H1 (cell line): ENCODE data around the gene YIPF7. TPM values are rescaled to one million over a fixed set of nuclear protein-coding genes. Genes with fewer than 3 reads are reported as not detected.

Experiments used
- CTCF ChIA-PET: fragments of 300-600 bp; sonication (Branson Sonifier 250); formaldehyde crosslinking; loops from one replicate; lab custom pipeline; 2021; ENCODE audit not compliant: partially characterized antibody; lab: Charles Lee
- POLR2A ChIA-PET: fragments of 300-600 bp; sonication (Branson Sonifier 250); formaldehyde crosslinking; loops from one replicate; lab custom pipeline; 2021; ENCODE audit warnings: inconsistent platforms; ENCODE audit not compliant: partially characterized antibody; lab: Charles Lee
- DNase-seq, 2 experiments: peaks; one replicate each; pipeline versions ENCODE4 v3.0.0 to v3.0.0-alpha.2; 2010 to 2022; ENCODE audit warnings: low spot score in 2 of 2, low read depth in 1 of 2, mixed read lengths in 1 of 2
- FAIRE-seq: peaks from 2 replicates; lab custom pipeline; 2011; peaks lifted over from hg19 to GRCh38; lab: Jason Lieb, UNC
- H2AFZ ChIP-seq: 2 replicates; pipeline ENCODE4 v1.8.1; 2012; ENCODE audit warnings: low read length, inconsistent platforms
- H2AK5ac ChIP-seq: 2 replicates; pipeline ENCODE4 v1.6.1; 2013; ENCODE audit warnings: low read depth, low read length
- H2BK120ac ChIP-seq: replicated peaks from 2 replicates; pipeline ENCODE3; 2013; ENCODE audit warnings: low read depth, low read length, inconsistent platforms
- H2BK12ac ChIP-seq: 2 replicates; pipeline ENCODE4 v1.6.1; 2013; ENCODE audit warnings: low read depth, low read length
- H2BK15ac ChIP-seq: 2 replicates; pipeline ENCODE4 v1.6.1; 2013; ENCODE audit warnings: low read length
- H2BK20ac ChIP-seq: 2 replicates; pipeline ENCODE4 v1.6.1; 2013; ENCODE audit warnings: low read length
- H2BK5ac ChIP-seq: 2 replicates; pipeline ENCODE4 v1.6.1; 2013; ENCODE audit warnings: low read depth, low read length
- H3K14ac ChIP-seq: 2 replicates; pipeline ENCODE4 v1.6.1; 2013; ENCODE audit warnings: inconsistent platforms; ENCODE audit not compliant: insufficient read length
- H3K18ac ChIP-seq: 2 replicates; pipeline ENCODE4 v1.6.1; 2013; ENCODE audit warnings: low read length; ENCODE audit errors: extremely low read depth
- H3K23ac ChIP-seq: 2 replicates; pipeline ENCODE4 v1.6.1; 2013; ENCODE audit warnings: inconsistent platforms; ENCODE audit not compliant: insufficient read length
- H3K23me2 ChIP-seq: 2 replicates; pipeline ENCODE4 v1.6.1; 2013; ENCODE audit warnings: low read depth, low read length
- H3K27ac ChIP-seq: 2 replicates; pipeline ENCODE4 v1.6.1; 2011; ENCODE audit warnings: low read depth, low read length, inconsistent platforms
- H3K27me3 ChIP-seq, 4 experiments: replicated peaks in 1 of 4; 1 replicate in 1 of 4; 2 replicates in 3 of 4; pipeline versions ENCODE4 v1.6.1 to v1.8.1; 2011 to 2013; ENCODE audit warnings: low read length in 3 of 4, mild to moderate bottlenecking in 3 of 4, inconsistent platforms in 2 of 4, mixed read lengths in 2 of 4, moderate library complexity in 1 of 4; ENCODE audit not compliant: control insufficient read depth in 3 of 4, insufficient read depth in 3 of 4; ENCODE audit errors: extremely low read depth in 1 of 4
- H3K36me3 ChIP-seq, 4 experiments: 2 replicates each; pipeline versions ENCODE4 v1.6.1 to v1.8.1; 2011 to 2013; ENCODE audit warnings: mild to moderate bottlenecking in 4 of 4, low read length in 3 of 4, moderate library complexity in 2 of 4, control low read depth in 1 of 4, inconsistent platforms in 1 of 4; ENCODE audit not compliant: insufficient read depth in 4 of 4, control insufficient read depth in 2 of 4
- H3K4ac ChIP-seq: replicated peaks from 2 replicates; pipeline ENCODE3; 2013; ENCODE audit warnings: low read length, low read depth, mixed read lengths, inconsistent platforms; ENCODE audit not compliant: insufficient read length
- H3K4me1 ChIP-seq, 4 experiments: replicated peaks in 1 of 4; 1 replicate in 1 of 4; 2 replicates in 3 of 4; pipeline versions ENCODE4 v1.6.1 to v1.8.1; 2011 to 2013; ENCODE audit warnings: low read length in 3 of 4, inconsistent platforms in 2 of 4, mixed read lengths in 1 of 4; ENCODE audit not compliant: insufficient read depth in 4 of 4, control insufficient read depth in 3 of 4
- H3K4me2 ChIP-seq, 2 experiments: 2 replicates each; pipeline versions ENCODE4 v1.6.1 to v1.8.1; 2011 to 2013; ENCODE audit warnings: low read depth in 2 of 2, low read length in 2 of 2, control low read depth in 1 of 2, inconsistent platforms in 1 of 2, mild to moderate bottlenecking in 1 of 2; ENCODE audit not compliant: insufficient read depth in 1 of 2
- H3K4me3 ChIP-seq, 4 experiments: fragments of 200-600, 300-600 bp in 1 of 4; sonication (generic), shearing (Covaris generic), sonication (Bioruptor Twin) in 1 of 4; 2 replicates each; pipeline versions ENCODE4 v1.5.1 to v1.8.1; 2011 to 2016; ENCODE audit warnings: low read length in 4 of 4, low read depth in 3 of 4, control low read depth in 2 of 4, inconsistent platforms in 2 of 4, mild to moderate bottlenecking in 2 of 4, mixed read lengths in 1 of 4, moderate library complexity in 1 of 4; ENCODE audit not compliant: insufficient read depth in 2 of 4; ENCODE audit errors: extremely low read depth in 1 of 4
- H3K56ac ChIP-seq: replicated peaks from 2 replicates; pipeline ENCODE3; 2013; ENCODE audit warnings: low read depth, mild to moderate bottlenecking, mixed read lengths, low read length, inconsistent platforms; ENCODE audit not compliant: insufficient read length
- H3K79me1 ChIP-seq: 2 replicates; pipeline ENCODE4 v1.6.1; 2013; ENCODE audit warnings: low read depth, low read length, control low read depth
- H3K79me2 ChIP-seq, 2 experiments: 2 replicates each; pipeline versions ENCODE4 v1.6.1 to v1.8.1; 2012 to 2013; ENCODE audit warnings: low read length in 2 of 2, mild to moderate bottlenecking in 2 of 2, inconsistent platforms in 1 of 2; ENCODE audit not compliant: insufficient read depth in 2 of 2, control insufficient read depth in 1 of 2
- H3K9ac ChIP-seq, 4 experiments: replicated peaks in 1 of 4; 1 replicate in 1 of 4; 2 replicates in 3 of 4; pipeline versions ENCODE4 v1.6.1 to v1.8.1; 2011 to 2013; ENCODE audit warnings: low read depth in 3 of 4, low read length in 3 of 4, control low read depth in 2 of 4, mild to moderate bottlenecking in 2 of 4, moderate library complexity in 2 of 4, inconsistent platforms in 1 of 4; ENCODE audit errors: extremely low read depth in 1 of 4
- H3K9me3 ChIP-seq, 2 experiments: 2 replicates each; pipeline versions ENCODE4 v1.6.1 to v1.8.1; 2012 to 2013; ENCODE audit warnings: mild to moderate bottlenecking in 2 of 2, moderate library complexity in 2 of 2, control low read depth in 1 of 2, inconsistent platforms in 1 of 2, low read depth in 1 of 2, low read length in 1 of 2, mixed read lengths in 1 of 2; ENCODE audit not compliant: insufficient read depth in 2 of 2
- H4K20me1 ChIP-seq, 2 experiments: replicated peaks in 1 of 2; 2 replicates each; pipeline versions ENCODE3 to v1.8.1; 2011 to 2013; ENCODE audit warnings: inconsistent platforms in 2 of 2, low read length in 2 of 2, mild to moderate bottlenecking in 1 of 2; ENCODE audit not compliant: insufficient read depth in 2 of 2, control insufficient read depth in 1 of 2
- H4K5ac ChIP-seq: 2 replicates; pipeline ENCODE4 v1.6.1; 2013; ENCODE audit warnings: low read length, low read depth, mixed read lengths, inconsistent platforms; ENCODE audit not compliant: insufficient read length
- H4K8ac ChIP-seq: 2 replicates; pipeline ENCODE4 v1.8.0; 2013; ENCODE audit warnings: mild to moderate bottlenecking, moderate library complexity, low read length, inconsistent platforms; ENCODE audit not compliant: insufficient read depth; ENCODE audit errors: extremely low read depth
- H4K91ac ChIP-seq: replicated peaks from 2 replicates; pipeline ENCODE3; 2013; ENCODE audit warnings: low read length, mixed read lengths, inconsistent platforms; ENCODE audit not compliant: insufficient read length
- CEBPB ChIP-seq: IDR thresholded peaks from 2 replicates; pipeline ENCODE4 v1.6.1; 2012; ENCODE audit warnings: low read depth, low read length
- GTF2F1 ChIP-seq: IDR thresholded peaks from 2 replicates; pipeline ENCODE4 v1.6.1; 2012; ENCODE audit warnings: low read depth, low read length, improper control_type of control experiment, borderline replicate concordance
- HDAC2 ChIP-seq, 2 experiments: fragments of 300-600 bp in 1 of 2; sonication (generic) in 1 of 2; IDR thresholded peaks; 2 replicates each; pipeline ENCODE4 v1.6.1; 2011 to 2012; ENCODE audit warnings: low read depth in 2 of 2, low read length in 2 of 2, mild to moderate bottlenecking in 2 of 2, moderate library complexity in 2 of 2, borderline replicate concordance in 1 of 2, inconsistent platforms in 1 of 2
- JUN ChIP-seq: IDR thresholded peaks from 2 replicates; pipeline ENCODE4 v1.6.1; 2011; ENCODE audit warnings: low read depth, mild to moderate bottlenecking, improper control_type of control experiment, low read length
- JUND ChIP-seq: IDR thresholded peaks from 2 replicates; pipeline ENCODE4 v1.6.1; 2011; ENCODE audit warnings: mild to moderate bottlenecking, improper control_type of control experiment, low read length
- KDM4A ChIP-seq: IDR thresholded peaks from one replicate; pipeline ENCODE4 v1.7.1; 2012; ENCODE audit warnings: low read depth, mild to moderate bottlenecking, moderate library complexity, low read length, inconsistent platforms; ENCODE audit not compliant: severe bottlenecking
- NANOG ChIP-seq: IDR thresholded peaks from 2 replicates; pipeline ENCODE4 v1.6.1; 2011; ENCODE audit warnings: low read length, low read depth, mild to moderate bottlenecking, inconsistent platforms; ENCODE audit not compliant: insufficient read depth, poor library complexity, severe bottlenecking
- PHF8 ChIP-seq: fragments of 200-600 bp; sonication (generic); conservative IDR thresholded peaks from 2 replicates; pipeline ENCODE4 v1.7.1; 2012; ENCODE audit warnings: low read depth, mild to moderate bottlenecking, inconsistent platforms, low read length, moderate library complexity
- POLR2A ChIP-seq, 2 experiments: IDR thresholded peaks; 1 replicate in 1 of 2; 2 replicates in 1 of 2; pipeline ENCODE4 v1.6.1; 2011; ENCODE audit warnings: low read depth in 2 of 2, low read length in 2 of 2, mild to moderate bottlenecking in 2 of 2; ENCODE audit errors: control extremely low read depth in 1 of 2
- SP1 ChIP-seq: IDR thresholded peaks from 2 replicates; pipeline ENCODE4 v1.6.1; 2011; ENCODE audit warnings: low read depth, low read length
- TBP ChIP-seq: IDR thresholded peaks from 2 replicates; pipeline ENCODE4 v1.6.1; 2011; ENCODE audit warnings: low read depth, low read length, improper control_type of control experiment
- TCF12 ChIP-seq: IDR thresholded peaks from 2 replicates; pipeline ENCODE4 v1.6.1; 2011; ENCODE audit warnings: low read depth, mild to moderate bottlenecking, low read length
- YY1 ChIP-seq: IDR thresholded peaks from 2 replicates; pipeline ENCODE4 v1.6.1; 2011; ENCODE audit warnings: low read depth, mild to moderate bottlenecking, low read length
- WGBS, 2 experiments: shearing (Covaris generic) in 1 of 2; methylation state at CpG; one replicate each; pipeline versions ENCODE4 v1.1.6 to v1.1.7; 2013 to 2015; ENCODE audit warnings: low lambda C conversion rate in 2 of 2, mixed read lengths in 2 of 2, inconsistent platforms in 1 of 2, low coverage in 1 of 2, missing lambda C conversion rate in 1 of 2; ENCODE audit not compliant: insufficient replicate concordance in 2 of 2, insufficient coverage in 1 of 2, insufficient read length in 1 of 2; ENCODE audit errors: extremely low coverage in 1 of 2, missing lambda C conversion rate in 1 of 2; 5-methylcytosine and 5-hydroxymethylcytosine counted together
- polyA plus RNA-seq, 7 experiments: library from polyadenylated mRNA; depleted of rRNA in 3 of 7; stranded (reverse) in 5 of 7; unstranded in 2 of 7; fragments of >200 nt in 5 of 7; fragments of 200-250 nt in 2 of 7; gene quantifications; 1 replicate in 5 of 7; 2 replicates in 1 of 7; 4 replicates in 1 of 7; pipeline versions ENCODE4 v1.2.1 to v1.2.3, GENCODE V29; 2011 to 2013; ENCODE audit warnings: missing spikeins in 2 of 7, mixed read lengths in 2 of 7
- total RNA-seq: library from RNA; stranded (reverse); fragmentation: NEBNext Ultra II Directional; extraction: Animal tissue kit (Norgen Biotek cat#: 25700); gene quantifications from 2 replicates; pipeline ENCODE4 v1.2.1, GENCODE V29; 2021
- TF ChIP-seq, protein P1 (sequence below): IDR thresholded peaks from 2 replicates; pipeline ENCODE4 v1.6.1; 2012; ENCODE audit warnings: low read length, inconsistent platforms

The YIPF7 gene
- total and polyA plus RNA-seq, 2 of the 8 experiments (the other 6 are each of a cell fraction or from before 2014, with no cell fraction given): not detected

DNA sequence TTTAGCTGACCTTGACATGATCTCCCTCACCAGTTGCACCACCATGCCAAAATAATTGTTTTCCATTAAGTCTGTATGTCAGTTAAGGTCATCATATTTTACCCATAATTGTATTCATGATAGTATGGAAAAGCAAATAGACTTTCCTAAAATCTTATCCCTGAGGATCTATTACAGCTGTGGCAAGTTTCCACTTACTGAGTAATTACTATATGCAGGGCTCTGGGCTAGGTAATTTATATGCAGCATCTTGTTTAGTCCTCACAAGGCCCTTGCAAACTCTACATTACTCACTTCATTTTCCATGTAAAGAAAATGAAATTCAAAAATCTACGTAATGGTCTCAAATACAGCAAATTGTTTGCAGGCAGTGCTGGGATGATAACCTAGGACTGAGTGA is 34.8 kb downstream of the YIPF7 start:
- Histone ChIP-seq H3K4ac (no peak overlapping the region), H4K8ac (no peak overlapping the region), H3K27ac (no peak overlapping the region), H3K27me3 (no peaks in the 10 kb centered on the region), H3K23me2 (no peaks in the 10 kb centered on the region), H2AFZ (no peak overlapping the region), H3K4me2 (no peak overlapping the region), H4K91ac (no peak overlapping the region), H3K9me3 (no peaks in the 10 kb centered on the region), H4K20me1 (no peaks in the 10 kb centered on the region), H3K79me1 (no peaks in the 10 kb centered on the region), H3K4me1 (no peaks in the 10 kb centered on the region), H3K56ac (no peak overlapping the region), H3K36me3 (no peaks in the 10 kb centered on the region), H2BK20ac (no peak overlapping the region), H2AK5ac (no peak overlapping the region), H3K9ac (no peak overlapping the region), H3K14ac (no peak overlapping the region), H2BK15ac (no peak overlapping the region), H3K18ac (no peak overlapping the region), H3K23ac (no peak overlapping the region), H2BK5ac (no peak overlapping the region), H3K79me2 (no peaks in the 10 kb centered on the region), H2BK12ac (no peak overlapping the region), H4K5ac (no peak overlapping the region), H2BK120ac (no peak overlapping the region), H3K4me3 (no peak overlapping the region)
- 91% methylated on average over 1 of the region's 1 CpG; no CpG with 5 or more reads in 1 of the 2 experiments for whole genome bisulfite sequencing, 2 experiments
- ChIA-PET POLR2A (no interaction called here), CTCF (no interaction called here)
- no peak for FAIRE-seq
- DNase-seq: no peak
- TF ChIP-seq HDAC2 (IDR thresholded peaks at IDR 0.05; ENCODE audit: borderline replicate concordance in 1 of 2, low read depth in 2 of 2, low read length in 2 of 2): no peak
- no peak for TF ChIP-seq PHF8
- TF ChIP-seq JUND: no peak
- TF ChIP-seq GTF2F1: no peak
- no peak for TF ChIP-seq CEBPB
- TF ChIP-seq YY1: no peak
- no peak for TF ChIP-seq JUN
- TF ChIP-seq TCF12: no peak
- no peak for TF ChIP-seq TBP
- no peak for TF ChIP-seq SP1
- TF ChIP-seq KDM4A: no peak
- TF ChIP-seq POLR2A (IDR thresholded peaks at IDR 0.05; ENCODE audit: control extremely low read depth in 1 of 2, low read depth in 2 of 2, low read length in 2 of 2): no peak
- TF ChIP-seq, protein P1, sequence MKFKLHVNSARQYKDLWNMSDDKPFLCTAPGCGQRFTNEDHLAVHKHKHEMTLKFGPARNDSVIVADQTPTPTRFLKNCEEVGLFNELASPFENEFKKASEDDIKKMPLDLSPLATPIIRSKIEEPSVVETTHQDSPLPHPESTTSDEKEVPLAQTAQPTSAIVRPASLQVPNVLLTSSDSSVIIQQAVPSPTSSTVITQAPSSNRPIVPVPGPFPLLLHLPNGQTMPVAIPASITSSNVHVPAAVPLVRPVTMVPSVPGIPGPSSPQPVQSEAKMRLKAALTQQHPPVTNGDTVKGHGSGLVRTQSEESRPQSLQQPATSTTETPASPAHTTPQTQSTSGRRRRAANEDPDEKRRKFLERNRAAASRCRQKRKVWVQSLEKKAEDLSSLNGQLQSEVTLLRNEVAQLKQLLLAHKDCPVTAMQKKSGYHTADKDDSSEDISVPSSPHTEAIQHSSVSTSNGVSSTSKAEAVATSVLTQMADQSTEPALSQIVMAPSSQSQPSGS: no peak
- TF ChIP-seq NANOG: no peak
